Trophoblast cell (in vitro differentiated cells and primary cell): Measurements from ENCODE around the gene ELOVL5.
"Not testable (repeated sequence)": the region's sequence is repeated elsewhere in the genome, so short reads cannot be mapped to it uniquely, and the experiment has no call there.

Experiments
- DNase-seq, 2 donors: peaks; one replicate each; pipeline ENCODE4 v3.0.0-alpha.2; 2016
- H2AFZ ChIP-seq: 2 replicates; pipeline ENCODE4 v1.6.1; 2013; ENCODE audit warnings: low read length, moderate library complexity, mild to moderate bottlenecking; ENCODE audit not compliant: insufficient read depth, poor library complexity
- H2AK5ac ChIP-seq: 2 replicates; pipeline ENCODE4 v1.6.1; 2013; ENCODE audit warnings: mild to moderate bottlenecking, low read length
- H2BK120ac ChIP-seq: 2 replicates; pipeline ENCODE4 v1.6.1; 2013; ENCODE audit warnings: low read length, mild to moderate bottlenecking, moderate library complexity; ENCODE audit not compliant: insufficient read depth, poor library complexity
- H2BK12ac ChIP-seq: 2 replicates; pipeline ENCODE4 v1.6.1; 2013; ENCODE audit warnings: mild to moderate bottlenecking, low read length, moderate library complexity
- H2BK5ac ChIP-seq: 2 replicates; pipeline ENCODE4 v1.6.1; 2013; ENCODE audit warnings: low read length, low read depth, moderate library complexity, mild to moderate bottlenecking; ENCODE audit not compliant: poor library complexity
- H3K14ac ChIP-seq: 2 replicates; pipeline ENCODE4 v1.6.1; 2013; ENCODE audit warnings: mild to moderate bottlenecking, low read length
- H3K18ac ChIP-seq: 2 replicates; pipeline ENCODE4 v1.6.1; 2013; ENCODE audit warnings: mild to moderate bottlenecking, low read length
- H3K23ac ChIP-seq: 2 replicates; pipeline ENCODE4 v1.6.1; 2013; ENCODE audit warnings: low read length
- H3K27ac ChIP-seq: 2 replicates; pipeline ENCODE4 v1.5.1; 2013; ENCODE audit warnings: low read depth, mild to moderate bottlenecking, inconsistent platforms, low read length, moderate library complexity
- H3K27me3 ChIP-seq: 2 replicates; pipeline ENCODE4 v1.6.1; 2013; ENCODE audit warnings: inconsistent platforms, mild to moderate bottlenecking, low read length, moderate library complexity; ENCODE audit not compliant: insufficient read depth
- H3K36me3 ChIP-seq, 2 experiments: 1 replicate in 1 of 2; 2 replicates in 1 of 2; pipeline ENCODE4 v1.6.1; 2013; ENCODE audit warnings: low read length in 2 of 2, mild to moderate bottlenecking in 2 of 2, moderate library complexity in 1 of 2; ENCODE audit not compliant: insufficient read depth in 2 of 2, control insufficient read depth in 1 of 2
- H3K4ac ChIP-seq: 2 replicates; pipeline ENCODE4 v1.6.1; 2013; ENCODE audit warnings: low read depth, mild to moderate bottlenecking, low read length, moderate library complexity
- H3K4me1 ChIP-seq, 2 experiments: 1 replicate in 1 of 2; 2 replicates in 1 of 2; pipeline ENCODE4 v1.6.1; 2013; ENCODE audit warnings: low read length in 2 of 2, mild to moderate bottlenecking in 2 of 2, moderate library complexity in 1 of 2; ENCODE audit not compliant: insufficient read depth in 2 of 2, control insufficient read depth in 1 of 2
- H3K4me2 ChIP-seq: 2 replicates; pipeline ENCODE4 v1.6.1; 2013; ENCODE audit warnings: inconsistent platforms, mild to moderate bottlenecking, low read length, moderate library complexity
- H3K4me3 ChIP-seq: 2 replicates; pipeline ENCODE4 v1.5.1; 2013; ENCODE audit warnings: mild to moderate bottlenecking, low read depth, low read length, inconsistent platforms
- H3K79me1 ChIP-seq: one replicate; pipeline ENCODE4 v1.6.1; 2013; ENCODE audit warnings: low read length
- H3K79me2 ChIP-seq: 2 replicates; pipeline ENCODE4 v1.6.1; 2013; ENCODE audit warnings: low read length, mild to moderate bottlenecking; ENCODE audit not compliant: control insufficient read depth, insufficient read depth, poor library complexity
- H3K9ac ChIP-seq: 2 replicates; pipeline ENCODE4 v1.6.1; 2013; ENCODE audit warnings: mild to moderate bottlenecking, low read length
- H3K9me3 ChIP-seq: 2 replicates; pipeline ENCODE4 v1.6.1; 2013; ENCODE audit warnings: low read depth, mild to moderate bottlenecking, control low read depth, inconsistent platforms, low read length; ENCODE audit not compliant: insufficient read depth
- H4K12ac ChIP-seq: 2 replicates; pipeline ENCODE4 v1.6.1; 2013; ENCODE audit warnings: low read depth, mild to moderate bottlenecking, low read length, moderate library complexity
- H4K8ac ChIP-seq: 2 replicates; pipeline ENCODE4 v1.6.1; 2013; ENCODE audit warnings: low read depth, mild to moderate bottlenecking, low read length, moderate library complexity
- H4K91ac ChIP-seq: one replicate; pipeline ENCODE4 v1.6.1; 2013; ENCODE audit warnings: low read depth, mild to moderate bottlenecking, low read length, moderate library complexity
- WGBS: extraction: QIAGEN DNeasy Blood & Tissue Kit; methylation state at CpG from one replicate; pipeline ENCODE4 v1.1.7; 2013; ENCODE audit warnings: missing lambda C conversion rate; ENCODE audit not compliant: insufficient read length, insufficient coverage; ENCODE audit errors: extremely low coverage; 5-methylcytosine and 5-hydroxymethylcytosine counted together

Gene ELOVL5

DNA sequence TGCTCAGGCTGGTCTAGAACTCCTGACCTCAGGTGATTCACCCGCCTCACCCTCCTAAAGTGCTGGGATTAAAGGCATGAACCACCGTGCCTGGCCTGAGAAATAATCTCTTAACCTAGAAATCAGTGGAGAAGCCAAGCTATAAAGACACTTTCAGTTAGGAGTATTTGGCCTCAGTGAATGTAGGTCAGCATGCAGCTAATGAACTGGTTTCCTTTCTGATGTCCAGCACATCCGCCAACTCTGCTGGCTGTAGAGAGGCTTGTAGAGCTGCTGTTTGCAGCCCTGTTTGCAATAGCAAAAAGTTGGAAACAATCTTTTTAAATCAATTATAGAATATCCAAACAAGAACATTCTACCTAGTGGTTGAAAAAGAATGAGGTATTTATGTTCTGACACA, 42.4 kb upstream of the ELOVL5 start:
- H4K91ac ChIP-seq: no peak overlapping the region
- no peak overlapping the region for H3K14ac ChIP-seq
- H3K18ac ChIP-seq: no peak overlapping the region
- H2BK5ac ChIP-seq: no peak overlapping the region
- WGBS: no CpG with 5 or more reads among the region's 3 CpGs
- H3K23ac ChIP-seq: no peak overlapping the region
- H3K4ac ChIP-seq: no peak overlapping the region
- no peaks in the 10 kb centered on the region for H3K36me3 ChIP-seq
- H3K4me3 ChIP-seq: no peak overlapping the region
- H2BK120ac ChIP-seq: no peak overlapping the region
- H4K12ac ChIP-seq: no peak overlapping the region
- H4K8ac ChIP-seq: no peak overlapping the region
- H3K79me1 ChIP-seq: no peaks in the 10 kb centered on the region
- H3K79me2 ChIP-seq: no peaks in the 10 kb centered on the region
- no peak overlapping the region for H3K9ac ChIP-seq
- no peak for DNase-seq
- no peaks in the 10 kb centered on the region for H3K4me1 ChIP-seq
- H2AFZ ChIP-seq: no peak overlapping the region
- H2BK12ac ChIP-seq: no peak overlapping the region
- no peak overlapping the region for H3K27ac ChIP-seq
- H3K27me3 ChIP-seq: no peaks in the 10 kb centered on the region
- no peaks in the 10 kb centered on the region for H3K9me3 ChIP-seq
- H3K4me2 ChIP-seq: no peak overlapping the region
- H2AK5ac ChIP-seq: no peak overlapping the region

DNA sequence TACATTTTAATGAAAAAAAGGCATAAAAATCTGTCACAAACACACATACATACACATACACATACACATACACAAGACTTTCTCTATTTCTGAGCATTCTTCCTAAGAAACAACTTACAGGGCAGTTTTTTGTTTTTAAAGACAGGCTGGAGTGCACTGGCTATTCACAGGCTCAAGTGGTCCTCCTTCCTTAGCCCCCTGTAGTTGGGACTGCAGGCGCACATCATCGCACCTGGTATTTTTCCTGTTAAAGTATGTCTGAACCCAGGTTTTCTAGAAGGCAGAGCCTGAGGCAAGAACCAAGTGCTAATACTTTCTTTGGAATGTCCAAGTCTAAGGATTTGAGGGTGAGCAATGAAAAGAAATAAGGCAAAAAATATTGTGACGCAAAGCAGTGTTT, 41.3 kb upstream of the ELOVL5 start:
- H4K8ac ChIP-seq: no peak overlapping the region
- WGBS: no CpG with 5 or more reads among the region's 3 CpGs
- H3K9ac ChIP-seq: no peak overlapping the region
- H3K4me2 ChIP-seq: no peak overlapping the region
- no peak overlapping the region for H3K4me3 ChIP-seq
- no peaks in the 10 kb centered on the region for H3K27me3 ChIP-seq
- no peak overlapping the region for H2AK5ac ChIP-seq
- no peak overlapping the region for H2BK5ac ChIP-seq
- H3K18ac ChIP-seq: no peak overlapping the region
- no peak overlapping the region for H3K23ac ChIP-seq
- no peaks in the 10 kb centered on the region for H3K79me1 ChIP-seq
- H4K12ac ChIP-seq: no peak overlapping the region
- H3K9me3 ChIP-seq: no peaks in the 10 kb centered on the region
- no peak overlapping the region for H2BK120ac ChIP-seq
- DNase-seq: no peak
- H4K91ac ChIP-seq: no peak overlapping the region
- no peak overlapping the region for H2AFZ ChIP-seq
- H3K4ac ChIP-seq: no peak overlapping the region
- H3K14ac ChIP-seq: no peak overlapping the region
- no peaks in the 10 kb centered on the region for H3K4me1 ChIP-seq
- no peak overlapping the region for H2BK12ac ChIP-seq
- no peaks in the 10 kb centered on the region for H3K79me2 ChIP-seq
- no peaks in the 10 kb centered on the region for H3K36me3 ChIP-seq
- no peak overlapping the region for H3K27ac ChIP-seq

DNA sequence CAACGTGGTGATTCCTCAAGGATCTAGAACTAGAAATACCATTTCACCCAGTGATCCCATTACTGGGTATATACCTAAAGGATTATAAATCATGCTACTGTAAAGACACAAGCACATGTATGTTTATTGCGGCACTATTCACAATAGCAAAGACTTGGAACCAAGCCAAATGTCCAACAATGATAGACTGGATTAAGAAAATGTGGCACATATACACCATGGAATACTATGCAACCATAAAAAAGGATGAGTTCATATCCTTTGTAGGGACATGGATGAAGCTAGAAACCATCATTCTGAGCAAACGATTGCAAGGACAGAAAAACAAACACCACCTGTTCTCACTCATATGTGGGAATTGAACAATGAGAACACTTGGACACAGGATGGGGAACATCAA, 39.9 kb upstream of the ELOVL5 start:
- H3K36me3 ChIP-seq, H2BK5ac ChIP-seq, H4K91ac ChIP-seq, H4K12ac ChIP-seq, H2BK120ac ChIP-seq, H3K9me3 ChIP-seq, H3K27ac ChIP-seq, H3K4me1 ChIP-seq, H3K23ac ChIP-seq, H3K4me2 ChIP-seq, H2AFZ ChIP-seq, H2AK5ac ChIP-seq, H3K27me3 ChIP-seq, H3K79me1 ChIP-seq, H3K18ac ChIP-seq, H3K4me3 ChIP-seq, H4K8ac ChIP-seq, H3K9ac ChIP-seq, H3K4ac ChIP-seq, H3K14ac ChIP-seq, H3K79me2 ChIP-seq, DNase-seq, H2BK12ac ChIP-seq: not testable (repeated sequence)
- no CpG with 5 or more reads among the region's 3 CpGs for WGBS

DNA sequence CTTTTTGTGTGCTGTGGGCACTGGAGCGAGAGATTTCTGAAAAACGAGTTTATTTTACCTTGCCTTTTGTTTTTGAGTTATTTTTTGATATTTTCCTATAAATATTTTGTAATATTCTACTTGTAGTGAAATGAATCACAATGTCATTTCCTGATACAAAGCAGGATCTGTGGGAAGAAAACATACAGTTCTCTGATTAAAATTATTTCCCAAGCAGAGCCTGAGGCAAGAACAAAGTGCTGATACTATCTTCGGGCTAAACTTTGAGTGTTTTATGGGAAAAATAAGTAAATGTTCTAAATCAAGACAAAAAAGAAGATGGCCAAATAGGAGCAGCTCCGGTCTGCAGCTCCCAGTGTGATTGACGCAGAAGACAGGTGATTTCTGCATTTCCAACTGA, 33.7 kb upstream of the ELOVL5 start:
- no peaks in the 10 kb centered on the region for H3K79me1 ChIP-seq
- H3K18ac ChIP-seq: no peak overlapping the region
- H3K14ac ChIP-seq: no peak overlapping the region
- H3K4me2 ChIP-seq: no peak overlapping the region
- H3K4me1 ChIP-seq: no peaks in the 10 kb centered on the region
- H4K8ac ChIP-seq: no peak overlapping the region
- no peaks in the 10 kb centered on the region for H3K36me3 ChIP-seq
- H3K4ac ChIP-seq: no peak overlapping the region
- no peak for DNase-seq
- no peak overlapping the region for H2BK5ac ChIP-seq
- no peak overlapping the region for H3K27ac ChIP-seq
- H2BK120ac ChIP-seq: no peak overlapping the region
- no peaks in the 10 kb centered on the region for H3K27me3 ChIP-seq
- no peak overlapping the region for H2AFZ ChIP-seq
- no peak overlapping the region for H2BK12ac ChIP-seq
- H4K91ac ChIP-seq: no peak overlapping the region
- H3K4me3 ChIP-seq: no peak overlapping the region
- no peak overlapping the region for H3K9ac ChIP-seq
- no peak overlapping the region for H3K23ac ChIP-seq
- no peaks in the 10 kb centered on the region for H3K79me2 ChIP-seq
- no peaks in the 10 kb centered on the region for H3K9me3 ChIP-seq
- H2AK5ac ChIP-seq: no peak overlapping the region
- H4K12ac ChIP-seq: no peak overlapping the region
- WGBS: no CpG with 5 or more reads among the region's 5 CpGs
